OCI-LY1 (cell line): ENCODE data around the gene NAA20.

Experiments used
- H2AFZ ChIP-seq: fragments of 200-600 bp; sonication (generic), shearing (Covaris generic); 2 replicates; pipeline ENCODE4 v1.6.0; 2014; ENCODE audit warnings: antibody characterized with exemption, mild to moderate bottlenecking, low read length
- H3F3A ChIP-seq: fragments of 200-600 bp; sonication (generic), shearing (Covaris generic); 2 replicates; pipeline ENCODE4 v1.6.0; 2014; ENCODE audit warnings: mild to moderate bottlenecking, antibody characterized with exemption, low read length, moderate library complexity; ENCODE audit not compliant: insufficient read depth
- H3K27ac ChIP-seq: fragments of 200-600 bp; sonication (generic); 2 replicates; pipeline ENCODE4 v1.5.1; 2014; ENCODE audit warnings: low read length, mixed run types, mild to moderate bottlenecking, low read depth; ENCODE audit not compliant: poor library complexity, severe bottlenecking
- H3K27me3 ChIP-seq: fragments of 200-600 bp; sonication (generic); 2 replicates; pipeline ENCODE4 v1.6.0; 2014; ENCODE audit warnings: antibody characterized with exemption, mild to moderate bottlenecking, low read length, moderate library complexity; ENCODE audit not compliant: insufficient read depth
- H3K36me3 ChIP-seq: fragments of 200-600 bp; sonication (generic); 2 replicates; pipeline ENCODE4 v1.6.1; 2014; ENCODE audit warnings: mild to moderate bottlenecking, antibody characterized with exemption, low read length, moderate library complexity, mixed read lengths; ENCODE audit not compliant: insufficient read depth
- H3K4me1 ChIP-seq: fragments of 200-600 bp; sonication (generic); 2 replicates; pipeline ENCODE4 v1.5.1; 2014; ENCODE audit warnings: mild to moderate bottlenecking, low read length, moderate library complexity; ENCODE audit not compliant: insufficient read depth, severe bottlenecking
- H3K4me2 ChIP-seq: fragments of 200-600 bp; sonication (generic), shearing (Covaris generic); 2 replicates; pipeline ENCODE4 v1.6.1; 2014; ENCODE audit warnings: low read length
- H3K4me3 ChIP-seq: fragments of 200-600 bp; sonication (generic); 2 replicates; pipeline ENCODE4 v1.5.1; 2014; ENCODE audit warnings: low read length, low read depth, mild to moderate bottlenecking, mixed read lengths; ENCODE audit not compliant: poor library complexity, severe bottlenecking
- H3K79me2 ChIP-seq: fragments of 200-600 bp; shearing (Covaris generic); 2 replicates; pipeline ENCODE4 v1.6.1; 2016; ENCODE audit warnings: mixed run types, low read length, mixed read lengths; ENCODE audit not compliant: insufficient read depth
- H3K9ac ChIP-seq: fragments of 200-600 bp; sonication (generic), shearing (Covaris generic); 2 replicates; pipeline ENCODE4 v1.6.1; 2014; ENCODE audit warnings: mild to moderate bottlenecking, low read length, mixed read lengths
- H3K9me2 ChIP-seq: fragments of 200-600 bp; sonication (generic), shearing (Covaris generic); 2 replicates; pipeline ENCODE4 v1.6.1; 2014; ENCODE audit warnings: low read depth, mild to moderate bottlenecking, low read length, mixed read lengths
- H3K9me3 ChIP-seq: fragments of 200-600 bp; shearing (Covaris generic); 2 replicates; pipeline ENCODE4 v1.6.1; 2014; ENCODE audit warnings: low read length, mixed read lengths
- H4K20me1 ChIP-seq: fragments of 200-600 bp; sonication (generic), shearing (Covaris generic); 2 replicates; pipeline ENCODE4 v1.6.0; 2016; ENCODE audit warnings: mild to moderate bottlenecking, low read length; ENCODE audit not compliant: insufficient read depth
- EZH2 ChIP-seq: fragments of 200-600 bp; sonication (generic), shearing (Covaris generic); IDR thresholded peaks from 2 replicates; pipeline ENCODE4 v1.8.0; 2017; ENCODE audit warnings: borderline replicate concordance, mixed run types, mild to moderate bottlenecking, antibody characterized with exemption, low read length, moderate library complexity, mixed read lengths
- TF ChIP-seq, protein P1 (sequence below): fragments of 200-600 bp; sonication (generic), shearing (Covaris generic); IDR thresholded peaks from 2 replicates; pipeline ENCODE4 v1.5.1; 2017; ENCODE audit warnings: mild to moderate bottlenecking, antibody characterized with exemption, low read length, moderate library complexity, mixed read lengths

Gene NAA20

DNA sequence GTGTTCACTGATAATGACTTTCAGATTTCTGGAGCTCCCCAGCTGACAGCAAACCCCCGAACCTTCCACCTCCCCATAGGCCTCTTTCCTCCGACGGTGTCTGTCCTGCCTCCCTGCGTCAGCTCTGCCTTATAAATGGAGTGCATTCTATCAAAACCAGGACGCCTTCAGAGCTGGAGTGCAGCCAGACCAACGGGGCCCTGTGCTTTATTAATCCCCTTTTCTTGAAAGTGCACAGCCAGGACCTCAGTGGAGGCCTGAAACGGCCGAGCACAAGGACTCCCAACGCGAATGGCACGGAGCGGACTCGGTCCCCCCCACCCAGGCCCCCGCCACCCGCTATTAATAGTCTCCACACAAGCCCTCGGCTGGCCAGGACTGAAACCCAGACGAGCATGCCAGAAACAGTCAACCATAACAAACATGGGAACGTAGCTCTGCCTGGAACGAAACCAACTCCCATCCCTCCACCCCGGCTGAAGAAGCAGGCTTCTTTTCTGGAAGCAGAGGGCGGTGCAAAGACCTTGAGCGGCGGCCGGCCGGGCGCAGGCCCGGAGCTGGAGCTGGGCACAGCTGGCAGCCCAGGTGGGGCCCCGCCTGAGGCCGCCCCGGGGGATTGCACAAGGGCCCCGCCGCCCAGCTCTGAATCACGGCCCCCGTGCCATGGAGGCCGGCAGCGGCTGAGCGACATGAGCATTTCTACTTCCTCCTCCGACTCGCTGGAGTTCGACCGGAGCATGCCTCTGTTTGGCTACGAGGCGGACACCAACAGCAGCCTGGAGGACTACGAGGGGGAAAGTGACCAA, 42.3 kb upstream of the NAA20 start:
- H3K9me3 ChIP-seq: no peaks in the 10 kb centered on the region
- no peak overlapping the region for H3K4me3 ChIP-seq
- no peak overlapping the region for H3K4me2 ChIP-seq
- TF ChIP-seq, protein P1, sequence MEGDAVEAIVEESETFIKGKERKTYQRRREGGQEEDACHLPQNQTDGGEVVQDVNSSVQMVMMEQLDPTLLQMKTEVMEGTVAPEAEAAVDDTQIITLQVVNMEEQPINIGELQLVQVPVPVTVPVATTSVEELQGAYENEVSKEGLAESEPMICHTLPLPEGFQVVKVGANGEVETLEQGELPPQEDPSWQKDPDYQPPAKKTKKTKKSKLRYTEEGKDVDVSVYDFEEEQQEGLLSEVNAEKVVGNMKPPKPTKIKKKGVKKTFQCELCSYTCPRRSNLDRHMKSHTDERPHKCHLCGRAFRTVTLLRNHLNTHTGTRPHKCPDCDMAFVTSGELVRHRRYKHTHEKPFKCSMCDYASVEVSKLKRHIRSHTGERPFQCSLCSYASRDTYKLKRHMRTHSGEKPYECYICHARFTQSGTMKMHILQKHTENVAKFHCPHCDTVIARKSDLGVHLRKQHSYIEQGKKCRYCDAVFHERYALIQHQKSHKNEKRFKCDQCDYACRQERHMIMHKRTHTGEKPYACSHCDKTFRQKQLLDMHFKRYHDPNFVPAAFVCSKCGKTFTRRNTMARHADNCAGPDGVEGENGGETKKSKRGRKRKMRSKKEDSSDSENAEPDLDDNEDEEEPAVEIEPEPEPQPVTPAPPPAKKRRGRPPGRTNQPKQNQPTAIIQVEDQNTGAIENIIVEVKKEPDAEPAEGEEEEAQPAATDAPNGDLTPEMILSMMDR: no peak
- H3F3A ChIP-seq: no peaks in the 10 kb centered on the region
- H3K36me3 ChIP-seq: no peaks in the 10 kb centered on the region
- H3K79me2 ChIP-seq: no peaks in the 10 kb centered on the region
- no peak overlapping the region for H3K27ac ChIP-seq
- H3K27me3 ChIP-seq: no peaks in the 10 kb centered on the region
- H3K4me1 ChIP-seq: no peaks in the 10 kb centered on the region
- no peak overlapping the region for H3K9ac ChIP-seq
- no peak overlapping the region for H2AFZ ChIP-seq
- no peaks in the 10 kb centered on the region for H4K20me1 ChIP-seq
- H3K9me2 ChIP-seq: no peaks in the 10 kb centered on the region

DNA sequence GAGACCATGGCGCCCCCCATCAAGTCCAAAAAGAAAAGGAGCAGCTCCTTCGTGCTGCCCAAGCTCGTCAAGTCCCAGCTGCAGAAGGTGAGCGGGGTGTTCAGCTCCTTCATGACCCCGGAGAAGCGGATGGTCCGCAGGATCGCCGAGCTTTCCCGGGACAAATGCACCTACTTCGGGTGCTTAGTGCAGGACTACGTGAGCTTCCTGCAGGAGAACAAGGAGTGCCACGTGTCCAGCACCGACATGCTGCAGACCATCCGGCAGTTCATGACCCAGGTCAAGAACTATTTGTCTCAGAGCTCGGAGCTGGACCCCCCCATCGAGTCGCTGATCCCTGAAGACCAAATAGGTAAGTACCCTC, 41.7 kb upstream of the NAA20 start:
- Histone ChIP-seq H3K27ac (no peak overlapping the region), H3K9ac (no peak overlapping the region), H3F3A (no peaks in the 10 kb centered on the region), H3K4me2 (no peak overlapping the region), H3K27me3 (no peaks in the 10 kb centered on the region), H3K4me3 (no peak overlapping the region), H3K9me2 (no peaks in the 10 kb centered on the region), H4K20me1 (no peaks in the 10 kb centered on the region), H3K36me3 (no peaks in the 10 kb centered on the region), H2AFZ (no peak overlapping the region), H3K79me2 (no peaks in the 10 kb centered on the region), H3K4me1 (no peaks in the 10 kb centered on the region), H3K9me3 (no peaks in the 10 kb centered on the region)
- TF ChIP-seq, protein P1: no peak
- no peak for TF ChIP-seq EZH2

DNA sequence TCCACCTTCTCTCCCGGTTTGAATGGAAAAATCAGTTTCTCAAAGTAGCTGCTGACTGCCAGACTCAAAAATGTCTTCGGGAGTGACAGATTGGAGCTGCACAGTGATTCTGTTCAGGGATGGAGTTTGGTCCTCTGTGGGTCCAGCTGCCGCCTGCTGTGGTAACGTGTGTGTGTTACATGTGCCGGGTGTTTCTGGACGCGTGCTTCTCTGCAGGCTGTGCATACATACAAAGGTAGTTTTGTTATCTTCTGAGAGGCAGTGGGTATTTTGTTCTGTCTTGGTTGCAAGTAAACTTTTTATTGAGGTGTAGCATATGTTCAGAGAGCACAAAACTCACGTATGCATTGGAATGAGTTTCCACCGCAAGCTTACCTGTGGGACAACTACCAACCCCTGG, 41.3 kb upstream of the NAA20 start:
- Histone ChIP-seq H3K9me2 (no peaks in the 10 kb centered on the region), H3K9ac (no peak overlapping the region), H3K9me3 (no peaks in the 10 kb centered on the region), H3K4me1 (no peaks in the 10 kb centered on the region), H2AFZ (no peak overlapping the region), H3K4me3 (no peak overlapping the region), H3K27me3 (no peaks in the 10 kb centered on the region), H4K20me1 (no peaks in the 10 kb centered on the region), H3K79me2 (no peaks in the 10 kb centered on the region), H3K4me2 (no peak overlapping the region), H3K36me3 (no peaks in the 10 kb centered on the region), H3F3A (no peaks in the 10 kb centered on the region), H3K27ac (no peak overlapping the region)
- TF ChIP-seq, protein P1: no peak
- no peak for TF ChIP-seq EZH2
